HG02610 (cell line): ENCODE results near the gene FSTL5.
A peak's percentile ranks its signal among the peaks of the same experiment; 100 is the strongest.

Experiments
- ATAC-seq: cut with Tn5 transposase; IDR thresholded peaks from one replicate; pipeline ENCODE4 v1.9.1; 2021; ENCODE audit warnings: mild to moderate bottlenecking, moderate library complexity; ENCODE audit not compliant: unreplicated experiment

The FSTL5 gene

GRCh38 chr4:161595230-161595771 lies 568.5 kb downstream of the FSTL5 start:
- no peak for ATAC-seq

- no peak for ATAC-seq
These were observed 578.8 kb downstream of the FSTL5 start for GRCh38 chr4:161585011-161585410.

- no peak for ATAC-seq
These were observed 580.3 kb downstream of the FSTL5 start for GRCh38 chr4:161583549-161583948.

- no peak for ATAC-seq
These were observed 582.3 kb downstream of the FSTL5 start for GRCh38 chr4:161581262-161582230.

GRCh38 chr4:161577579-161578301 lies 586.1 kb downstream of the FSTL5 start:
- no peak for ATAC-seq

GRCh38 chr4:161573836-161574235 lies 590.0 kb downstream of the FSTL5 start:
- ATAC-seq, result no peak

GRCh38 chr4:161564230-161564834 lies 599.5 kb downstream of the FSTL5 start:
- ATAC-seq, result no peak

- peak; percentile 86 for ATAC-seq
These were observed 607.8 kb downstream of the FSTL5 start for GRCh38 chr4:161555689-161556660.

- peak; percentile 59 for ATAC-seq
These were observed 609.3 kb downstream of the FSTL5 start for GRCh38 chr4:161554372-161554990.

GRCh38 chr4:161546902-161547301 lies 616.9 kb downstream of the FSTL5 start:
- no peak for ATAC-seq

GRCh38 chr4:161540265-161540664 lies 623.5 kb downstream of the FSTL5 start:
- peak; percentile 49 for ATAC-seq

- ATAC-seq, result peak; percentile 48
These were observed 624.9 kb downstream of the FSTL5 start for GRCh38 chr4:161538941-161539340.

GRCh38 chr4:161530710-161531109 lies 633.1 kb downstream of the FSTL5 start:
- no peak for ATAC-seq

- no peak for ATAC-seq
These were observed 638.7 kb downstream of the FSTL5 start for GRCh38 chr4:161525121-161525520.

GRCh38 chr4:161522031-161522430 lies 641.8 kb downstream of the FSTL5 start:
- no peak for ATAC-seq

- ATAC-seq, result no peak
These were observed 644.2 kb downstream of the FSTL5 start for GRCh38 chr4:161519611-161520010.

GRCh38 chr4:161517941-161518340 lies 645.9 kb downstream of the FSTL5 start:
- no peak for ATAC-seq

- no peak for ATAC-seq
These were observed 658.7 kb downstream of the FSTL5 start for GRCh38 chr4:161505141-161505540.

- no peak for ATAC-seq
These were observed 665.6 kb downstream of the FSTL5 start for GRCh38 chr4:161498155-161498554.

- ATAC-seq, result no peak
These were observed 677.3 kb downstream of the FSTL5 start for GRCh38 chr4:161486461-161486860.
